Small intestine (tissue), 7 donors: ENCODE results near the gene PKD1. TPM values are rescaled to one million over a fixed set of nuclear protein-coding genes. Genes with fewer than 3 reads are reported as not detected.
A peak's percentile ranks its signal among the peaks of the same experiment; 100 is the strongest.
"Not testable (repeated sequence)": the region's sequence is repeated elsewhere in the genome, so short reads cannot be mapped to it uniquely, and the experiment has no call there.

Experiments used
- DNase-seq, 2 donors: peaks; one replicate each; pipeline versions ENCODE4 v3.0.0 to v3.0.0-alpha.2; 2013
- FAIRE-seq: peaks from 2 replicates; lab custom pipeline; 2012; peaks lifted over from hg19 to GRCh38; lab: Jason Lieb, UNC
- H3K27ac ChIP-seq, 3 donors: one replicate each; pipeline ENCODE4 v1.5.1; 2013; ENCODE audit warnings: low read length in 2 of 3, mild to moderate bottlenecking in 2 of 3, control low read depth in 1 of 3, inconsistent platforms in 1 of 3, low read depth in 1 of 3, moderate library complexity in 1 of 3
- H3K27me3 ChIP-seq, 3 donors: one replicate each; pipeline ENCODE4 v1.6.1; 2013; ENCODE audit warnings: low read length in 3 of 3, inconsistent platforms in 1 of 3; ENCODE audit not compliant: control insufficient read depth in 3 of 3, insufficient read depth in 3 of 3
- H3K36me3 ChIP-seq, 3 donors: one replicate each; pipeline ENCODE4 v1.6.1; 2013; ENCODE audit warnings: low read length in 3 of 3, inconsistent platforms in 1 of 3, low read depth in 1 of 3, mild to moderate bottlenecking in 1 of 3, moderate library complexity in 1 of 3; ENCODE audit not compliant: control insufficient read depth in 3 of 3, insufficient read depth in 2 of 3
- H3K4me1 ChIP-seq, 3 donors: one replicate each; pipeline ENCODE4 v1.6.1; 2013; ENCODE audit warnings: low read length in 2 of 3, inconsistent platforms in 1 of 3, low read depth in 1 of 3, mild to moderate bottlenecking in 1 of 3, moderate library complexity in 1 of 3; ENCODE audit not compliant: control insufficient read depth in 3 of 3, insufficient read depth in 2 of 3
- H3K4me3 ChIP-seq, 3 donors: one replicate each; pipeline ENCODE4 v1.5.1; 2013; ENCODE audit warnings: low read length in 3 of 3, control low read depth in 1 of 3, inconsistent platforms in 1 of 3, low read depth in 1 of 3, mild to moderate bottlenecking in 1 of 3, moderate library complexity in 1 of 3
- H3K9me3 ChIP-seq, 2 donors: one replicate each; pipeline ENCODE4 v1.6.1; 2013; ENCODE audit warnings: low read depth in 1 of 2, low read length in 1 of 2; ENCODE audit not compliant: control insufficient read depth in 2 of 2, insufficient read depth in 1 of 2
- WGBS, 3 donors: extraction: QIAGEN DNeasy Blood & Tissue Kit; methylation state at CpG; one replicate each; pipeline ENCODE4 v1.1.7; 2013; 5-methylcytosine and 5-hydroxymethylcytosine counted together
- polyA plus RNA-seq, 4 donors: library from polyadenylated mRNA; stranded (reverse) in 3 of 4; unstranded in 1 of 4; fragments of 200-250 nt in 3 of 4; fragments of 120-200 nt in 1 of 4; gene quantifications; one replicate each; pipeline versions ENCODE4 v1.2.1 to v1.2.3, GENCODE V29; 2013
- donor health status: healthy with polysubstance abuse.
- donor health status: control.
- donor health status: control.
- donor health status: Bipolar disorder and iron deficiency.
- donor health status: healthy.

Gene PKD1
- polyA plus RNA-seq, 4 donors = 10.5 to 42.2 (median 26.7) TPM

GRCh38 chr16:2145843-2146242, 10.1 kb upstream of the PKD1 start:
- Histone ChIP-seq H3K27me3 (peaks cover 0 to 10% (median 0%) of the 10 kb centered on the region in 3 donors), H3K36me3 (peaks cover 0 to 15% (median 0%) of the 10 kb centered on the region in 3 donors), H3K4me1 (peaks cover 3 to 30% (median 3%) of the 10 kb centered on the region in 3 donors), H3K9me3 (no peaks in the 10 kb centered on the region), H3K4me3 (no peak overlapping the region), H3K27ac (no peak overlapping the region)
- DNase-seq (no peak), FAIRE-seq (no peak)
- WGBS, 3 donors = 81 to 88% (median 85%) methylated on average over 5 of the region's 5 CpGs

- H3K4me3 ChIP-seq = no peak overlapping the region
- peaks cover 0 to 12% (median 3%) of the 10 kb centered on the region in 3 donors for H3K4me1 ChIP-seq
- H3K27me3 ChIP-seq = peaks cover 0 to 2% (median 0%) of the 10 kb centered on the region in 3 donors
- FAIRE-seq (no peak), DNase-seq (no peak)
- H3K9me3 ChIP-seq = no peaks in the 10 kb centered on the region
- H3K27ac ChIP-seq = no peak overlapping the region
- 78 to 81% (median 79%) methylated on average over 17 of the region's 17 CpGs for WGBS, 3 donors
- H3K36me3 ChIP-seq = peaks cover 0 to 4% (median 0%) of the 10 kb centered on the region in 3 donors
These were observed 8.3 kb upstream of the PKD1 start for GRCh38 chr16:2143878-2144485.

GRCh38 chr16:2142942-2143877, 7.5 kb upstream of the PKD1 start:
- H3K4me3 ChIP-seq = no peak overlapping the region
- no peak for FAIRE-seq
- no peak overlapping the region for H3K27ac ChIP-seq
- H3K27me3 ChIP-seq = peaks cover 0 to 2% (median 0%) of the 10 kb centered on the region in 3 donors
- peaks cover 0 to 10% (median 3%) of the 10 kb centered on the region in 3 donors for H3K4me1 ChIP-seq
- peaks cover 0 to 4% (median 0%) of the 10 kb centered on the region in 3 donors for H3K36me3 ChIP-seq
- H3K9me3 ChIP-seq = no peaks in the 10 kb centered on the region
- peak in 1 of 2 donors; percentile 1 for DNase-seq
- whole genome bisulfite sequencing, 3 donors = 69 to 74% (median 72%) methylated on average over 31 of the region's 31 CpGs

DNA sequence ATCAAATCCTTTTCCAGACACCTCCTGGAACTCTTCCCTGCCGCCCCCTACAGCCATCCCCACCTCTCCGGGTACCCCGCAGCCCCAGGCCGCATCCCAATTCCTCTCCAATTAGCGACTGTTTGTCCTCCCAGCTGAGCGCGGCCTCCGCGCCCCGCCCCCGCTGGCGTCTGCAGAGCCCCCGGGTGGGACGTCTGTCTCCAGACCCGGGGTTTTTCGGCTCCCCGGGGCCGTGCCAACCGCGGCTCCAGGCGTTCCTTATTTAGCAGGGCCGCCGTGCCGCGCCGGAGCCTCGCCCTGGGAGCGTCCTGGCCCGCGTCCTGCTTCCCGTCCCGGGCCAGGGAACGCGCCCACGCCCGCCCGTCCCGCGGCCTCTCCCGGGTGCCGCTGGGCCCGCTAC, 627 bp downstream of the PKD1 start:
- 0 to 1% (median 0%) methylated on average over 5 to 36 of the region's 42 CpGs for WGBS, 3 donors
- H3K9me3 ChIP-seq, DNase-seq, H3K36me3 ChIP-seq, H3K4me1 ChIP-seq, FAIRE-seq, H3K27me3 ChIP-seq: not testable (repeated sequence)
- Histone ChIP-seq H3K4me3 (peak overlapping the region; percentile 41 to 52 (median 43)), H3K27ac (peak overlapping the region in 2 of 3 donors; percentile 16 to 20)

DNA sequence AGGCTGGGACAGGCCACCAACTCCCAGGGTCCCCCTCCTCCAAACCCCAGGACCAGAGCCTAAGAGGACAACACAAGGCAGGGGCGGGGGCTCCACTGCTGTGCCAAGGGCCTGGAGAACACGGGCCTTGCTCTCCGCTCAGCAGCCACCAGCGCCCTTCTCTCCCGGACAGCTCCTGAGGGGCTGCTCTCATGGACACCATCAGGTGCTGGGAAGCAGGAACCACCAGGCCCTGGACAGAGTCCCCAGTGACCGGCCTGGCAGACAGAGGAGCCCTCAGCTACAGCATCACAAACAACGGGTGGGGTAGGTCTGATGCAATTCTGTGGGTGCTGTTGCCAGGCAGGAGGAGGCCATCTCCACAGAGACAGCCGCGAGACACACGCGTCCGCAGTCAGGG, 1.9 kb downstream of the PKD1 start:
- not testable (repeated sequence) for H3K27ac ChIP-seq, DNase-seq
- WGBS, 3 donors = 64 to 92% (median 80%) methylated on average over 1 to 7 of the region's 12 CpGs

DNA sequence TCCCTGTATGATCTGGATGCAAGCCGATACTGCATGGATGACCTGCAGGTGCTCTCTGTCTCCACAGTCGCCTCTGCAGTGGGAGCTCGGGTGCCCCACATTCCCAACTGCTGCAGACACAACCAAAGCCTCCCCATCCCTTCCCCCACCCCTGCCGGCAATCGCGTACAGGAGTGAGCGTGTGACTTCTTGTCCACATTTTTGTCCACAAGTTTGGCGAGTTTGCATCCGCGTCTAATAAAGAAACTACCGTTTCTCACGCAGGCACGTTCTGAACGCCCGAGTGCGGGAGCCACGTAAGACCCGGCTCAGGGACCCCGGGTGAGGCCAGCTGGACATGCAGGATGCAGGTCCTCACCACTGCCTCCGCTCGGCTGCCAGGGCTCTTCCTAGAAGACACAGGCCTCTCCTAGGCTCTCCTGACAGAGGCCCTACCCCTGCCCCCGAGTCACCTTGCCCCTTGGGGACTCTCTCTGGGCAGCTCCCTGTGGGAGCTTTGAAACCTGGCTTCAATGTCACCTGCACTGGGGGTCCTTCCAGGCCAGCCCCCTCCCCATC, 5.7 kb downstream of the PKD1 start:
- not testable (repeated sequence) for H3K36me3 ChIP-seq, H3K27ac ChIP-seq, DNase-seq, H3K9me3 ChIP-seq, H3K4me3 ChIP-seq, H3K27me3 ChIP-seq, FAIRE-seq
- WGBS, 3 donors = 72 to 87% (median 86%) methylated on average over 22 of the region's 22 CpGs
- peaks cover 0 to 23% (median 0%) of the 10 kb centered on the region in 3 donors for H3K4me1 ChIP-seq

More for the DNA sequence above, 1.9 kb downstream of the PKD1 start:
- H3K4me1 ChIP-seq, H3K9me3 ChIP-seq, FAIRE-seq, H3K27me3 ChIP-seq, H3K36me3 ChIP-seq, H3K4me3 ChIP-seq: not testable (repeated sequence)

DNA sequence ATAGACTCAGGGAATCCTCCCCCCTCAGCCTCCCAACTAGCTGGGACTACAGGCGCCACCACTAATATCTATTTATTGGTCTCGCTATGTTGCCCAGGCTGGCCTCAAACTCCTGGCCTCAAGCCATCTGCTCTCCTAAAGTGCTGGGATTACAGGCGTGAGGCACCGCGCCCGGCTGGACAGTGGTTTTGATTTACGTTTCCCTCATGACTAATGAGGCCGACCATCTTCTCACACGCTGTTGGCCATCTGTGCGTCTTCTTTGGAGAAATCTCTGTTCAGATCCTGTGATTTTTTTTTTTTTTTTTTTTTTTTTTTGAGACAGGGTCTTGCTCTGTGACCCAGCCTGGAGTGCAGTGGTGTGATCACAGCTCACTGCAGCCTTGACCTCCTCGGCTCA, 6.4 kb downstream of the PKD1 start:
- H3K9me3 ChIP-seq, H3K27me3 ChIP-seq, H3K27ac ChIP-seq, H3K36me3 ChIP-seq, FAIRE-seq, H3K4me3 ChIP-seq, DNase-seq: not testable (repeated sequence)
- WGBS, 3 donors = 69 to 79% (median 71%) methylated on average over 9 of the region's 11 CpGs
- peaks cover 0 to 29% (median 0%) of the 10 kb centered on the region in 3 donors for H3K4me1 ChIP-seq

DNA sequence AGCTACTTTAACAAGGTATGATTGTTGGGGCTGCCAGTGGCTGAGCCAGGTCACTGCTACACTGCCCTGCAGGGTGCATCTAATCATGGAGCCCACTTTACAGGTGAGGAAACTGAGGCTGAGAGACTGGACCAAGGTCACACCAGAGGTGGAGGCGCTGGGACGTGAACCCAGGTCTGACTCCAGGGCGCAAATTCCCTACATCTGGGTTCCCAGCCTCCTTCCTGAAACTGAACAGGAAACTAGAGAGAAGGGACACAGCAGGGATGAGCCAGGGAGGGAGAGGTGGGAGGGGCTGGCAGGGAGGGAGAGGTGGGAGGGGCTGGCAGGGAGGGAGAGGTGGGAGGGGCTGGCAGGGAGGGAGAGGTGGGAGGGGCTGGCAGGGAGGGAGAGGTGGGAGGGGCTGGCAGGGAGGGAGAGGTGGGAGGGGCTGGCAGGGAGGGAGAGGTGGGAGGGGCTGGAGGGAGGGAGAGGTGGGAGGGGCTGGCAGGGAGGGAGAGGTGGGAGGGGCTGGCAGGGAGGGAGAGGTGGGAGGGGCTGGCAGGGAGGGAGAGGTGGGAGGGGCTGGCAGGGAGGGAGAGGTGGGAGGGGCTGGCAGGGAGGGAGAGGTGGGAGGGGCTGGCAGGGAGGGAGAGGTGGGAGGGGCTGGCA, 7.9 kb downstream of the PKD1 start:
- H3K27me3 ChIP-seq = not testable (repeated sequence)
- H3K27ac ChIP-seq = peak overlapping the region in 2 of 3 donors; percentile 62 to 93

More for the DNA sequence above, 7.9 kb downstream of the PKD1 start:
- not testable (repeated sequence) for H3K36me3 ChIP-seq, H3K9me3 ChIP-seq, H3K4me3 ChIP-seq, FAIRE-seq
- peak; percentile 57 to 60 for DNase-seq
- WGBS, 3 donors = 16 to 28% (median 20%) methylated on average over 3 of the region's 3 CpGs
- H3K4me1 ChIP-seq = peaks cover 0 to 29% (median 0%) of the 10 kb centered on the region in 3 donors
